GM18499 (cell line): Measurements from ENCODE around the gene LTA.

ENCODE experiments used
- ATAC-seq: cut with Tn5 transposase; IDR thresholded peaks from one replicate; pipeline ENCODE4 v1.9.1; 2021; ENCODE audit warnings: moderate number of reproducible peaks; ENCODE audit not compliant: insufficient read depth, unreplicated experiment

Gene LTA, protein sequence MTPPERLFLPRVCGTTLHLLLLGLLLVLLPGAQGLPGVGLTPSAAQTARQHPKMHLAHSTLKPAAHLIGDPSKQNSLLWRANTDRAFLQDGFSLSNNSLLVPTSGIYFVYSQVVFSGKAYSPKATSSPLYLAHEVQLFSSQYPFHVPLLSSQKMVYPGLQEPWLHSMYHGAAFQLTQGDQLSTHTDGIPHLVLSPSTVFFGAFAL

DNA sequence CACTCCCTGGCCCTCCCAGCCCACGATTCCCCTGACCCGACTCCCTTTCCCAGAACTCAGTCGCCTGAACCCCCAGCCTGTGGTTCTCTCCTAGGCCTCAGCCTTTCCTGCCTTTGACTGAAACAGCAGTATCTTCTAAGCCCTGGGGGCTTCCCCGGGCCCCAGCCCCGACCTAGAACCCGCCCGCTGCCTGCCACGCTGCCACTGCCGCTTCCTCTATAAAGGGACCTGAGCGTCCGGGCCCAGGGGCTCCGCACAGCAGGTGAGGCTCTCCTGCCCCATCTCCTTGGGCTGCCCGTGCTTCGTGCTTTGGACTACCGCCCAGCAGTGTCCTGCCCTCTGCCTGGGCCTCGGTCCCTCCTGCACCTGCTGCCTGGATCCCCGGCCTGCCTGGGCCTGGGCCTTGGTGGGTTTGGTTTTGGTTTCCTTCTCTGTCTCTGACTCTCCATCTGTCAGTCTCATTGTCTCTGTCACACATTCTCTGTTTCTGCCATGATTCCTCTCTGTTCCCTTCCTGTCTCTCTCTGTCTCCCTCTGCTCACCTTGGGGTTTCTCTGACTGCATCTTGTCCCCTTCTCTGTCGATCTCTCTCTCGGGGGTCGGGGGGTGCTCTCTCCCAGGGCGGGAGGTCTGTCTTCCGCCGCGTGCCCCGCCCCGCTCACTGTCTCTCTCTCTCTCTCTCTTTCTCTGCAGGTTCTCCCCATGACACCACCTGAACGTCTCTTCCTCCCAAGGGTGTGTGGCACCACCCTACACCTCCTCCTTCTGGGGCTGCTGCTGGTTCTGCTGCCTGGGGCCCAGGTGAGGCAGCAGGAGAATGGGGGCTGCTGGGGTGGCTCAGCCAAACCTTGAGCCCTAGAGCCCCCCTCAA is at the start of gene LTA:
Gene LTA (plus strand): TSS at position 249 of the 871 bp plus-strand sequence. CDS start 454 bp downstream, at position 703.
- ATAC-seq: no peak

- ATAC-seq: no peak
Measured at GRCh38 chr6:31525553-31525931, 46.5 kb upstream of the LTA start.

DNA sequence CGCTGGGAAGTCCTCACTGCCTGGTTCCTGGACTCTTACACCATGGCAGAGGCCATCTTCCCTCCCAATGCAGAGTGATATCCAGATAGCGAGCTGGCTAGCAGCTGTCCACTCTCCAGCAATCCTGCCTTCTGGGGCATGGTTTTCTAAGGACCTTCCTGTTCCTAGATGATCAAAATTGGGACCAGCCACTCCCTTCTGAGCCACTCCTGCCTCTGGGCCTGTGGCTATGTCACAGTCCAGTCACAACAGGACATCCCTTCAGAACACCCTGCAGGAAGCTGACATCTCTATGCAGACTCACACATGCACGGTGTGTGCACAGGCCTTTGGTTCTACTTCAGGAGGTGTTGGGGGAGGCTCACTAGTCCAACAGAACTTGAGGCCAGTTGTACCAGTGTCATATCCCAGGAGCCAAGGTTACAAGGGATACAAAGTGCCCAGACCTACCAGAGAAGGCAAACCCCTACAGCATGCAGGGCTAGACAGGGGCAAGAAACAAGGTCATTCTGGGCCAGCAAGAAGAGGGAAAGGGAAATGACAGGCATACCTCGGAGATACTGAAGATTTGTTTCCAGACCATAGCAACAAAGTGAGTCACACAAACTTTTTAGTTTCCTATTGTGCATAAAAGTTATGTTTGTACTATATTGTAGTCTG is 46.0 kb upstream of the LTA start:
- no peak for ATAC-seq

DNA sequence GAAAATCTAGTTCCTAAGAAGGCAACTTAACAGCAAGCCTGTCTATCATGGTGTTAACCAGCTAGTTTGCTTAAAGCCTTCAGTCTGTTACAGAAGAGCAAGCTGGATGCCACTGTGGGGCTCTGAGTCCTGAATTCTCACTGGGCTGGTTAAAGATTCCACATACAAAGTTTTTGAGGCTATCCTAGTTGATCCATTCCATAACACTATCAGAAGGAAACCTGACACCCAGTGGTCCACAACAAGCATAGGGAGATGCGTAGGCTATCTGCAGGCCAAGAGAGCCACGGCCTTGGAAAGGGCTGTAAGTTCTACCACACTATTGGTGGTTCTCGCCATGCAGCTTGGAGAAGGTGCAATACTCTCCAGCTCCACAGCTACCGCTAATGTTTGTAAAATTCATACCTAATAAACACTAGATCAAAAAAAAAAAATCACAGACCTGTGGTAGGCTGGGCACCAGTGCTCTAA is 43.7 kb upstream of the LTA start:
- ATAC-seq: no peak

- ATAC-seq: no peak
Measured at GRCh38 chr6:31528821-31529328, 43.2 kb upstream of the LTA start, which contains the start of gene MCCD1. Gene MCCD1 (plus strand): TSS chr6:31528962. CDS start chr6:31529015, 53 bp downstream.

GRCh38 chr6:31529329-31530150 is 42.5 kb upstream of the LTA start:
- ATAC-seq: no peak

DNA sequence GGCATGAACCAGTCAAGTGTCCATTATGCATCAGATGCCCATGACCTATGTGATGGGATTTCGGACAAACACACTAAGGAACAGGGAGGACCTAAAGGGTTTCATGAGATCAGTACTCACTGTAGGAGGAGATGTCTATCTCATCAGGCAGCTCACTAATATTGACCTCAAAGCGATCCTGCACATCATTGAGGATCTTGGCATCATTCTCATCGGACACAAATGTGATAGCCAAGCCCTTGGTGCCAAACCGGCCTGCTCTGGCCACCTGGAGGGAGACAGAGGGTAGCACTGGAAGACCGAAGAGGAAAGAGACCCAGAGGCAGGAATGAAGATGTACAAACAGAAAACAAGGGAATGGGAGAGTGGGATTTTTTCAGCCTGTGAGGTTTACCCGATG is 41.4 kb upstream of the LTA start:
- ATAC-seq: no peak

- ATAC-seq: no peak
Measured at GRCh38 chr6:31531162-31531561, 40.9 kb upstream of the LTA start.

- no peak for ATAC-seq
Measured at GRCh38 chr6:31531771-31532643, 40.1 kb upstream of the LTA start.

- no peak for ATAC-seq
Measured at GRCh38 chr6:31532644-31533454, 39.2 kb upstream of the LTA start.

DNA sequence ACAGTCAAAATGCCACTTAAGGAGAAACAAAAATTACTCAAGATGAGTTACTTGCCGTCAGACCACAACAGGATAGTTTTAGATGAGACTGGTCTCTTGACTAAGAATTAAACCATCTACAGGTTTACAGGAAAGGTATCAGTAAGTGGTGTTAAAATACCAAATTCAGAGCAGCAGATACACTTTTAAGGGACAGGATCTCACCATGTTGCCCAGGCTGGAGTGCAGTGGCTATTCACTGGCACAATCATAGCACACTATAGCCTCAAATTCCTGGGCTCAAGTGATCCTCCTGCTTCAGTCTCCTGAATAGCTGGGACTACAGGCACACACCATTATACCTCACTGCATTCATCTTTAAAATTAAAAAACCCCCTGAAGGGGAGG is 38.6 kb upstream of the LTA start:
- ATAC-seq: no peak

- ATAC-seq: no peak
Measured at GRCh38 chr6:31534011-31534410, 38.1 kb upstream of the LTA start.

DNA sequence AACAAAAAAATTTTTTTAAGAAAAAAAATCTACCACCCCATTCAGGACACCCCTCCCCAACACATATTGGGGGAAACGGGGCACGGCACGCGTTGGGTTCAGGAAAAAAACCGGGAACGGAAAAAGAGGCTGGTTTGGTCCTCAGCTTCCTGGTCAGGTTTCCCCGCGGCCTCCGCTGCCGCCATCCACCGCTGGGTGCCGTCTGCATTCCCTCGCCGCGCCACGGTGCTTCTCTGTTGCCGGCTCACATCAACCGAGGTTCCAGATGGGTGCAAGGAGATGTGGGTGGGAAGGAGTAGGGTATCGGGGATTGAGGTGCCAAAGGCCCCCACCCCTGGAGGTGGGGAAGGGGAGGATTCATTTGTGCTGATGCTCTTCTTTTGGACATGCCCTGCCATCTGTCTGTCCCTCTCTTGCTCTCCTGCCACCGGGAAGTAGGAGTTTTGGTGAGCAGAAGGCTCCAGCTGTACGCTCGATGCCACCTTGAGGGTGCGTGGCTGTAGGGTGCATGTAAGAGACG is 37.5 kb upstream of the LTA start:
- no peak for ATAC-seq

DNA sequence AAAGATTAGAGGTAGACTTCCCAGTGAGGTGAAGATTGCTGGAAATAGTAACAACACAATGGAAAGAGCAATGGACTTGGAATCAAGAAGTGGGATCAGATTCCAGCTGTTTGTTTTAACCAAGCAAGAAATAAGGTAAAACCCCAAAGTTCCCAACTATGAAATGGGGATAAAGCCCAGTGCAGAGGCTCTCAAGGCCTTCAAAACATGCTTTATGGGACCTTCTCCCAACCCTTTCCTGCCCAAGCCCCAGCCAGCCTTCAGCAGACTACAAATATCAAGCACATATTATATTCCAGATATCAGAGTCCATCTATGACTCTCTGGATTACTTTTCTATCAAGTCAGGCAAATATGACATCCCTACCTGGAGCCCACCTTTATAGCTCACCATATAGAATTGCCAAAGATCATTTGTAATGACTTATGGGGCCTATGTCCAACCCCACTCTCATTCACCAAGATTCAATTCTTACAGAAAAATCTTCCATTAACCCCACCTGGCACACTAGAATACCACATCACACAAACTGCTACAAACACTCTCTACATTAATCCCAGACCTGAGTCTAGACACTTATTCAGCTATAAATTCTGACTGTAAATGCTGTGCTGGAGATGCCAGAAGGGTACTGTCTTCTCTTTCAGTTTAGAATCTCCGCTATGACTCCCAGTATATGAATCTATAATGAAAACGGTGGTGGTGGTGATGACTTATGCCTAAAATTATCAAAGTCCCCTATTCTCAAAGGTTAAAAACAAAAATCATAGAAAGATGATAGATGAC is 36.4 kb upstream of the LTA start:
- ATAC-seq: no peak

GRCh38 chr6:31538805-31539400 is 33.2 kb upstream of the LTA start:
- ATAC-seq: no peak

DNA sequence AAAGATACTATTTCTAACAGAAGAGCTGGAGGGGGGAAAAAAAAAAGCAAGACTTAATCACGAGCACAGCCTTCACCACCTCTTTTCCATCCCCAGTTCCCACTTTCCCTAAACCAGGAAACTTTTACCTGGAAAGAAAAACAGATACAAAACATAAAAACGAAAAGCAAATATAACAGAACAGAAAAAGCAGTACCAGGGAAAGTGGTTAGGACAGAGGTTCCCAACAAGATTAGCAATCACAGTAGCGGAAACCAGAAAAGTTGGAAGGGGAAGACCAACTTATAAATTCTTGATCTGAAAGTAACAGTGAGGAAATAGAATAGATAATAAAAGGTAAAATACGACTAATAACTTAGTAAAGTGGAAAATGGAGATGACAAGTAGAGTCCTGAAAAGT is 31.4 kb upstream of the LTA start:
- ATAC-seq: no peak

DNA sequence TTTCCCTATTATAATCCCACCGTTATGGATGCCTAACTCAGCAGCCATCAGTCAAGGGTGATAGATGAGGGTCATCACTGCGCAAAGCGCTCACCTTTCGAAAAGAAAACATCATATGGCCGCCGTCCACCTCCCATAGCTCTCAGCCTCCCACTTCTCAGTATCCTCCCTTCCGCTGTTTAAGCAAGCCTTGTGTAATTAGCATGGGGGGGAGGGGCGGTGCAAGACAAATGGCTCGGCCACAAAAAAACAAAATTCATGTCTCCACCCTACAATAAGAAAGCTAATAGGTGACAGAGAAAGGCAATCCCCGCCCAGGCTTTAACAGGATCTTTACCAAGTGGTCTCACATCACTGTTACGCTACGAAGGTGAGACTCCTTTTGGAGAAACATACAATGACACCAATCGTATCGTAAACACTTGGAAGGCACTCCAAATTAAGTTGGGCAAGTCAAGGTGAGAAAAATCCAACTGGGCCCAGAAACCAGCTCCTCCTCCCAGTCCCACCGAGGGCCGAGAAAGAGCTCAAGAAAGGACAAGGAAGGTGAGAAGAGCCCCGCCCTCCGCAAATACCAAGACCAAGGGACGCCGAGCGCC is 30.9 kb upstream of the LTA start:
- ATAC-seq: no peak
